GM18505 (cell line): Measurements from ENCODE around the gene XYLB.

Source experiments
- ATAC-seq: cut with Tn5 transposase; IDR thresholded peaks from one replicate; pipeline ENCODE4 v1.9.1; 2021; ENCODE audit not compliant: unreplicated experiment
- POLR2A ChIP-seq: IDR thresholded peaks from 4 replicates; pipeline ENCODE4 v1.6.1; 2011; ENCODE audit warnings: borderline replicate concordance; ENCODE audit not compliant: insufficient read depth, insufficient read length; ENCODE audit errors: extremely low read depth

The XYLB gene

GRCh38 chr3:38375488-38376097, 29.0 kb downstream of the XYLB start:
- no peak for ATAC-seq
- no peak for TF ChIP-seq POLR2A

- ATAC-seq, result no peak
- TF ChIP-seq POLR2A, result no peak
Measured at GRCh38 chr3:38376098-38376816, 29.7 kb downstream of the XYLB start.

GRCh38 chr3:38379201-38379770, 32.7 kb downstream of the XYLB start:
- no peak for TF ChIP-seq POLR2A
- ATAC-seq, result no peak

GRCh38 chr3:38382506-38383080, 36.0 kb downstream of the XYLB start:
- ATAC-seq, result no peak

GRCh38 chr3:38383156-38383875, 36.7 kb downstream of the XYLB start:
- no peak for TF ChIP-seq POLR2A
- no peak for ATAC-seq

More at GRCh38 chr3:38382506-38383080, 36.0 kb downstream of the XYLB start:
- no peak for TF ChIP-seq POLR2A

- no peak for TF ChIP-seq POLR2A
Measured at GRCh38 chr3:38386992-38387750, 40.6 kb downstream of the XYLB start.

GRCh38 chr3:38387862-38388261, 41.3 kb downstream of the XYLB start:
- TF ChIP-seq POLR2A, result no peak
- no peak for ATAC-seq

More at GRCh38 chr3:38386992-38387750, 40.6 kb downstream of the XYLB start:
- ATAC-seq, result no peak

GRCh38 chr3:38392604-38393163, 46.1 kb downstream of the XYLB start:
- no peak for ATAC-seq
- no peak for TF ChIP-seq POLR2A

GRCh38 chr3:38396239-38396638, 49.7 kb downstream of the XYLB start:
- TF ChIP-seq POLR2A, result no peak
- ATAC-seq, result no peak

GRCh38 chr3:38396861-38397260, 50.3 kb downstream of the XYLB start:
- no peak for TF ChIP-seq POLR2A
- no peak for ATAC-seq

GRCh38 chr3:38397320-38397719, 50.7 kb downstream of the XYLB start:
- no peak for ATAC-seq
- TF ChIP-seq POLR2A, result no peak

- no peak for TF ChIP-seq POLR2A
Measured at GRCh38 chr3:38401246-38401962, 54.8 kb downstream of the XYLB start.

More at GRCh38 chr3:38401246-38401962, 54.8 kb downstream of the XYLB start:
- no peak for ATAC-seq
